ENCODE measurements around the gene CD36.

The CD36 gene

GRCh38 chr7:80611353-80611752 lies 27.1 kb upstream of the CD36 start:
- DNase-seq (ENCODE audit: extremely low read depth, low read depth) = no peak
- H3K4me3 ChIP-seq (replicated peaks; ENCODE audit: low read depth, low read length) = no peak overlapping the region
- TF ChIP-seq CTCF (IDR thresholded peaks at IDR 0.05; ENCODE audit: low read depth, low read length, missing control alignments) = no peak

- H3K4me3 ChIP-seq (replicated peaks; ENCODE audit: low read depth, low read length) = no peak overlapping the region
- DNase-seq (ENCODE audit: extremely low read depth, low read depth) = no peak
- TF ChIP-seq CTCF (IDR thresholded peaks at IDR 0.05; ENCODE audit: low read depth, low read length, missing control alignments) = no peak
These were observed 26.7 kb upstream of the CD36 start for GRCh38 chr7:80611779-80612178.

GRCh38 chr7:80612880-80613279 lies 25.6 kb upstream of the CD36 start:
- DNase-seq (ENCODE audit: extremely low read depth, low read depth) = no peak
- TF ChIP-seq CTCF (IDR thresholded peaks at IDR 0.05; ENCODE audit: low read depth, low read length, missing control alignments) = no peak
- no peak overlapping the region for H3K4me3 ChIP-seq (replicated peaks; ENCODE audit: low read depth, low read length)

- no peak for DNase-seq (ENCODE audit: extremely low read depth, low read depth)
- no peak overlapping the region for H3K4me3 ChIP-seq (replicated peaks; ENCODE audit: low read depth, low read length)
- no peak for TF ChIP-seq CTCF (IDR thresholded peaks at IDR 0.05; ENCODE audit: low read depth, low read length, missing control alignments)
These were observed 24.9 kb upstream of the CD36 start for GRCh38 chr7:80613519-80613918.

GRCh38 chr7:80614851-80615271 lies 23.6 kb upstream of the CD36 start:
- H3K4me3 ChIP-seq (replicated peaks; ENCODE audit: low read depth, low read length) = no peak overlapping the region
- DNase-seq (ENCODE audit: extremely low read depth, low read depth) = no peak
- no peak for TF ChIP-seq CTCF (IDR thresholded peaks at IDR 0.05; ENCODE audit: low read depth, low read length, missing control alignments)

GRCh38 chr7:80618096-80618495 lies 20.3 kb upstream of the CD36 start:
- H3K4me3 ChIP-seq (replicated peaks; ENCODE audit: low read depth, low read length) = no peak overlapping the region
- TF ChIP-seq CTCF (IDR thresholded peaks at IDR 0.05; ENCODE audit: low read depth, low read length, missing control alignments) = no peak
- DNase-seq (ENCODE audit: extremely low read depth, low read depth) = no peak

- no peak for TF ChIP-seq CTCF (IDR thresholded peaks at IDR 0.05; ENCODE audit: low read depth, low read length, missing control alignments)
- H3K4me3 ChIP-seq (replicated peaks; ENCODE audit: low read depth, low read length) = no peak overlapping the region
- DNase-seq (ENCODE audit: extremely low read depth, low read depth) = no peak
These were observed 18.7 kb upstream of the CD36 start for GRCh38 chr7:80619741-80620140.
